Endothelial cell of umbilical vein (primary cell): ENCODE measurements around the gene APBB1. TPM values are rescaled to one million over a fixed set of nuclear protein-coding genes. Genes with fewer than 3 reads are reported as not detected.
A peak's percentile ranks its signal among the peaks of the same experiment; 100 is the strongest.

Source experiments
- BruUV-seq: library from RNA; stranded (reverse); fragments of 400-500 nt; replicated peaks from 2 replicates; lab custom pipeline; 2021; lab: Mats Ljungman, UMichigan
- CTCF ChIA-PET: fragments of 300-600, 350-600 bp; sonication (Branson Sonifier 250); formaldehyde crosslinking; loops from one replicate; lab custom pipeline; 2021; ENCODE audit warnings: antibody characterized with exemption, inconsistent platforms; lab: Charles Lee
- POLR2A ChIA-PET: fragments of 300-600, 350-600 bp; sonication (Branson Sonifier 250); formaldehyde crosslinking; loops from one replicate; lab custom pipeline; 2021; ENCODE audit warnings: antibody characterized with exemption, inconsistent platforms; lab: Charles Lee
- DNase-seq: peaks from one replicate; pipeline ENCODE4 v3.0.0-alpha.2; 2011; ENCODE audit warnings: low read depth, low spot score
- FAIRE-seq: peaks from 2 replicates; lab custom pipeline; 2011; peaks lifted over from hg19 to GRCh38; lab: Jason Lieb, UNC
- H2AFZ ChIP-seq: 2 replicates; pipeline ENCODE4 v1.6.0; 2012; ENCODE audit warnings: low read depth, low read length, control low read depth, inconsistent platforms
- H3K27ac ChIP-seq: 2 replicates; pipeline ENCODE4 v1.5.1; 2011; ENCODE audit warnings: low read depth, mild to moderate bottlenecking, control low read depth, low read length, moderate library complexity; ENCODE audit not compliant: insufficient read depth
- H3K27me3 ChIP-seq, 2 experiments: 2 replicates each; pipeline versions ENCODE4 v1.6.0 to v1.6.1; 2011; ENCODE audit warnings: low read length in 2 of 2, mixed read lengths in 1 of 2; ENCODE audit not compliant: control insufficient read depth in 2 of 2, insufficient read depth in 2 of 2
- H3K36me3 ChIP-seq, 2 experiments: 2 replicates in 1 of 2; 3 replicates in 1 of 2; pipeline ENCODE4 v1.5.1; 2011; ENCODE audit warnings: low read length in 2 of 2, mild to moderate bottlenecking in 1 of 2, moderate library complexity in 1 of 2; ENCODE audit not compliant: control insufficient read depth in 2 of 2, insufficient read depth in 2 of 2; ENCODE audit errors: extremely low read depth in 1 of 2
- H3K4me1 ChIP-seq: 3 replicates; pipeline ENCODE4 v1.5.1; 2011; ENCODE audit warnings: mild to moderate bottlenecking, low read length; ENCODE audit not compliant: control insufficient read depth, insufficient read depth; ENCODE audit errors: extremely low read depth
- H3K4me2 ChIP-seq: 2 replicates; pipeline ENCODE4 v1.6.1; 2011; ENCODE audit warnings: low read length, control low read depth, mixed read lengths; ENCODE audit not compliant: insufficient read depth
- H3K4me3 ChIP-seq, 3 experiments: fragments of 200-600 bp in 1 of 3; sonication (generic), shearing (Covaris generic) in 1 of 3; replicated peaks in 1 of 3; 2 replicates each; pipeline ENCODE4 v1.5.1; 2011 to 2016; ENCODE audit warnings: control low read depth in 3 of 3, low read length in 3 of 3, mild to moderate bottlenecking in 2 of 3, inconsistent platforms in 1 of 3, low read depth in 1 of 3, moderate library complexity in 1 of 3; ENCODE audit not compliant: insufficient read depth in 1 of 3
- H3K79me2 ChIP-seq: 2 replicates; pipeline ENCODE4 v1.6.0; 2012; ENCODE audit warnings: low read length, inconsistent platforms; ENCODE audit not compliant: control insufficient read depth, insufficient read depth
- H3K9ac ChIP-seq: replicated peaks from 2 replicates; pipeline ENCODE3; 2011; ENCODE audit warnings: low read length, control low read depth; ENCODE audit not compliant: insufficient read depth; ENCODE audit errors: extremely low read depth
- H3K9me1 ChIP-seq: replicated peaks from 3 replicates; pipeline ENCODE4 v1.6.0; 2011; ENCODE audit warnings: mild to moderate bottlenecking, low read length; ENCODE audit not compliant: control insufficient read depth, insufficient read depth; ENCODE audit errors: extremely low read depth
- H3K9me3 ChIP-seq: replicated peaks from 2 replicates; pipeline ENCODE4 v1.5.1; 2012; ENCODE audit warnings: low read length, inconsistent platforms; ENCODE audit not compliant: control insufficient read depth, insufficient read depth
- H4K20me1 ChIP-seq: replicated peaks from 2 replicates; pipeline ENCODE3; 2011; ENCODE audit warnings: mild to moderate bottlenecking, low read length; ENCODE audit not compliant: control insufficient read depth, insufficient read depth; ENCODE audit errors: extremely low read depth
- EZH2 ChIP-seq: IDR thresholded peaks from 2 replicates; pipeline ENCODE4 v1.6.1; 2012; ENCODE audit warnings: borderline replicate concordance, low read depth, mild to moderate bottlenecking, moderate library complexity, low read length, inconsistent platforms; ENCODE audit not compliant: severe bottlenecking
- FOS ChIP-seq: IDR thresholded peaks from 2 replicates; pipeline ENCODE4 v1.6.1; 2011; ENCODE audit warnings: mild to moderate bottlenecking, low read length, moderate library complexity, borderline replicate concordance; ENCODE audit not compliant: insufficient read depth
- GATA2 ChIP-seq: IDR thresholded peaks from 2 replicates; pipeline ENCODE4 v1.7.0; 2011; ENCODE audit warnings: low read depth, mild to moderate bottlenecking, moderate library complexity, mixed read lengths, low read length; ENCODE audit not compliant: insufficient read length, insufficient read depth
- JUN ChIP-seq: IDR thresholded peaks from 2 replicates; pipeline ENCODE4 v1.6.1; 2011; ENCODE audit warnings: borderline replicate concordance, low read depth; ENCODE audit not compliant: insufficient read length, insufficient read depth
- MYC ChIP-seq: IDR thresholded peaks from one replicate; pipeline ENCODE4 v1.6.1; 2011; ENCODE audit warnings: mild to moderate bottlenecking, low read depth, low read length
- POLR2A ChIP-seq: IDR thresholded peaks from 2 replicates; pipeline ENCODE4 v1.6.1; 2012; ENCODE audit warnings: low read depth, mild to moderate bottlenecking, control low read depth, low read length
- POLR2AphosphoS5 ChIP-seq: IDR thresholded peaks from 2 replicates; pipeline ENCODE4 v1.6.1; 2012; ENCODE audit warnings: low read depth, mild to moderate bottlenecking, control low read depth, low read length, moderate library complexity; ENCODE audit not compliant: insufficient read depth
- dilution Hi-C: fragments of 300-500 bp; cut with MboI; formaldehyde crosslinking; loops from one replicate; pipeline ENCODE4 v1.15.0; 2019; ENCODE audit warnings: low sequenced_read_pairs; ENCODE audit not compliant: extremely low pct_ligation_motif_present
- intact Hi-C: fragments of 100-400 bp; cut with micrococcal nuclease; formaldehyde crosslinking; loops from one replicate; pipeline ENCODE4 v1.10.0; 2022
- polyA plus RNA-seq, 4 experiments: library from polyadenylated mRNA; depleted of rRNA in 3 of 4; stranded (reverse) in 3 of 4; unstranded in 1 of 4; fragments of >200 nt; gene quantifications; 2 replicates each; pipeline versions ENCODE4 v1.2.1 to v1.2.3, GENCODE V29; 2011 to 2012; ENCODE audit warnings: missing spikeins in 1 of 4
- total RNA-seq: library from RNA; stranded (reverse); gene quantifications from 2 replicates; pipeline ENCODE4 v1.2.3, GENCODE V29; 2021
- TF ChIP-seq, protein P1 (sequence below): IDR thresholded peaks from 2 replicates; pipeline ENCODE4 v1.6.1; 2011; ENCODE audit not compliant: insufficient read depth, insufficient read length
- TF ChIP-seq, protein P2 (sequence below), 2 donors: IDR thresholded peaks; 1 replicate in 1 of 2; 2 replicates in 1 of 2; pipeline ENCODE4 v1.5.1; 2011; ENCODE audit warnings: low read length in 2 of 2, mild to moderate bottlenecking in 2 of 2, moderate library complexity in 2 of 2, control low read depth in 1 of 2, inconsistent platforms in 1 of 2, low read depth in 1 of 2; ENCODE audit not compliant: insufficient read depth in 1 of 2; ENCODE audit errors: extremely low read depth in 1 of 2

APBB1 gene
- total and polyA plus RNA-seq, 2 donors (not counting 3 experiments of a cell fraction or from before 2014, with no cell fraction given) = 48.0 to 63.5 TPM

GRCh38 chr11:6420677-6421076 is 1.8 kb upstream of the APBB1 start:
- Histone ChIP-seq H3K36me3 (no peaks in the 10 kb centered on the region), H3K9me3 (no peaks in the 10 kb centered on the region), H3K27me3 (peaks cover 7 to 14% of the 10 kb centered on the region in 2 experiments), H2AFZ (no peak overlapping the region), H3K9ac (no peak overlapping the region), H4K20me1 (no peaks in the 10 kb centered on the region), H3K4me3 (no peak overlapping the region), H3K4me2 (no peak overlapping the region), H3K79me2 (no peaks in the 10 kb centered on the region), H3K27ac (no peak overlapping the region), H3K9me1 (no peaks in the 10 kb centered on the region), H3K4me1 (peaks cover 10% of the 10 kb centered on the region)
- ChIA-PET POLR2A (no interaction called here), CTCF (interaction anchor here (1.2 to 1.6 kb wide), 2 partner anchors 9 to 23 kb away, joined by 5 to 8 read pairs; no protein-coding TSS in a partner anchor)
- intact Hi-C loops = no loop called here
- dilution Hi-C loops = no loop called here
- no peak for FAIRE-seq
- no TSS peak for BruUV-seq
- DNase-seq = no peak
- no peak for TF ChIP-seq FOS

DNA sequence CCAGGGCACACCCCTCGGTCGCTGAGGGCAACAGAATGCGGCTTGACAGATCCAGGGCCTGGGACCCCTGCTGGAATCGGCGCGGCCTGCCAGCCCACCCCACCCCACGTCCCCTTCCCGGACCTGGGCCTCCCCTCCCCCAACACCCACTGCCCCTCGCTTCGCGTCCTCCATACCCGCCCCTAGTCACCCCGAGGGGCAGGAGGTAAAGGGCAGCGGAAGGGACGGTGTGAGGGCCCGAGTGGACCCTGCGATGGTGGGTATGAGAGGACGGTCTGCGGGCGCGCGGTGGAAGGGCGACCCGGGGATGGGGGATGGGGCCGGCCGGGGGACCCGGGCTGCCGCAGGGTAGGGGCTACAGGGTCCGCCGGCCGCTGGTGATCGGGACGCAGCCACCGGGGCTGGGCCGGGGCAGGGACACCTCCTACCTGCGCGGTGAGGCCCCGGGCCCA is 311 bp downstream of the APBB1 start:
- ChIA-PET CTCF (interaction anchor here (0.9 to 3.5 kb wide), 14 partner anchors 17 to 337 kb away, joined by 3 to 40 read pairs (median 6); partner anchors contain the start of genes ARFIP2 and TIMM10B), POLR2A (interaction anchor here (0.9 to 1.4 kb wide), 5 partner anchors 25 to 199 kb away, joined by 3 to 9 read pairs (median 5); partner anchors contain the start of gene SMPD1)
- intact Hi-C loops (loop anchor here (1.0 to 2.0 kb wide), 3 partner anchors 28 to 62 kb away; partner anchors contain the start of genes ARFIP2, SMPD1 and TIMM10B), dilution Hi-C loops (no loop called here)
- Histone ChIP-seq H3K79me2 (no peaks in the 10 kb centered on the region), H4K20me1 (no peaks in the 10 kb centered on the region), H3K27me3 (peaks cover 6 to 10% of the 10 kb centered on the region in 2 experiments), H3K4me3 (peak overlapping the region; percentile 78 to 88 (median 86)), H3K9me1 (no peaks in the 10 kb centered on the region), H3K9ac (peak overlapping the region; percentile 66), H3K27ac (no peak overlapping the region), H3K9me3 (no peaks in the 10 kb centered on the region), H3K36me3 (no peaks in the 10 kb centered on the region), H3K4me1 (peaks cover 10% of the 10 kb centered on the region), H3K4me2 (peak overlapping the region; percentile 86), H2AFZ (peak overlapping the region; percentile 96)
- no peak for DNase-seq
- TF ChIP-seq JUN (no peak), EZH2 (no peak), POLR2AphosphoS5 (no peak), MYC (no peak), GATA2 (no peak), FOS (no peak), POLR2A (no peak)
- TF ChIP-seq, protein P1, sequence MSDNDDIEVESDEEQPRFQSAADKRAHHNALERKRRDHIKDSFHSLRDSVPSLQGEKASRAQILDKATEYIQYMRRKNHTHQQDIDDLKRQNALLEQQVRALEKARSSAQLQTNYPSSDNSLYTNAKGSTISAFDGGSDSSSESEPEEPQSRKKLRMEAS = no peak
- TF ChIP-seq, protein P2, sequence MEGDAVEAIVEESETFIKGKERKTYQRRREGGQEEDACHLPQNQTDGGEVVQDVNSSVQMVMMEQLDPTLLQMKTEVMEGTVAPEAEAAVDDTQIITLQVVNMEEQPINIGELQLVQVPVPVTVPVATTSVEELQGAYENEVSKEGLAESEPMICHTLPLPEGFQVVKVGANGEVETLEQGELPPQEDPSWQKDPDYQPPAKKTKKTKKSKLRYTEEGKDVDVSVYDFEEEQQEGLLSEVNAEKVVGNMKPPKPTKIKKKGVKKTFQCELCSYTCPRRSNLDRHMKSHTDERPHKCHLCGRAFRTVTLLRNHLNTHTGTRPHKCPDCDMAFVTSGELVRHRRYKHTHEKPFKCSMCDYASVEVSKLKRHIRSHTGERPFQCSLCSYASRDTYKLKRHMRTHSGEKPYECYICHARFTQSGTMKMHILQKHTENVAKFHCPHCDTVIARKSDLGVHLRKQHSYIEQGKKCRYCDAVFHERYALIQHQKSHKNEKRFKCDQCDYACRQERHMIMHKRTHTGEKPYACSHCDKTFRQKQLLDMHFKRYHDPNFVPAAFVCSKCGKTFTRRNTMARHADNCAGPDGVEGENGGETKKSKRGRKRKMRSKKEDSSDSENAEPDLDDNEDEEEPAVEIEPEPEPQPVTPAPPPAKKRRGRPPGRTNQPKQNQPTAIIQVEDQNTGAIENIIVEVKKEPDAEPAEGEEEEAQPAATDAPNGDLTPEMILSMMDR (IDR thresholded peaks at IDR 0.05; ENCODE audit: extremely low read depth in 1 of 2, insufficient read depth in 1 of 2, low read depth in 1 of 2, low read length in 2 of 2) = no peak
- FAIRE-seq = no peak
- no TSS peak for BruUV-seq
